DMS53 treated with DMSO at 0.1 percent for 48 hours (cell line): ENCODE measurements around the gene TBC1D12.
"Not testable (repeated sequence)": the region's sequence is repeated elsewhere in the genome, so short reads cannot be mapped to it uniquely, and the experiment has no call there.

Experiments
- DNase-seq: peaks from one replicate; lab custom pipeline; 2025; ENCODE audit not compliant: unreplicated experiment; lab: John Stamatoyannopoulos, UW

TBC1D12 gene

DNA sequence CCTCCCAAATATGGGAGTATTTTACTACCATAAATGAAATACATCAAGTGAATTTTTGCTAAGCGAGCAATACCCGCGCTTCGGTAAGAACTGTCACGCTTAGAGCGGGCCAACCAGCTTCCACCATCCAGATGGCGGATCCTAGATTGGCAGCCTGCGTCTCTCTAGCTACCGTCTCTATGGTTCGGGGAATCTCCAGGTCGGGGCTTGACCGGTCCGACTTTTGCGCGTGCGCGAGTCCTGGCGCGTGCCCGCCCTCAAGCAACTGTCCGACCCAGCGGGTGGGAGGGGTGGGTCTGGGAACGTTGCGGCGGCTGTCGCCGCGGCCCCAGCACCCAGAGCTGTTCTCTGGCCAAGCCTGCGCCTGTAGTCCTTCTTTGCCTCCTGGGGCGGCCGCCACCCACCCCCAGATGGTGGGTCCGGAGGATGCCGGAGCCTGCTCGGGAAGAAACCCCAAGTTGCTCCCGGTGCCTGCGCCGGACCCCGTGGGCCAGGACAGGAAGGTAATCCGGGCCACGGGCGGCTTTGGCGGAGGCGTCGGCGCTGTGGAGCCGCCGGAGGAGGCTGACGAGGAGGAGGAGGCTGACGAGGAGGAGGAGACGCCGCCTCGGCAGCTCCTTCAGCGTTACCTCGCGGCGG lies at the start of gene TBC1D12:
Gene TBC1D12 (plus strand): TSS at position 338 of the 639 bp plus-strand sequence. CDS start 73 bp downstream, at position 411.
- peak; percentile 90 for DNase-seq

- DNase-seq: no peak
These were observed 49.0 kb upstream of the TBC1D12 start for GRCh38 chr10:94353336-94353735.

GRCh38 chr10:94355841-94356240 lies 46.5 kb upstream of the TBC1D12 start:
- no peak for DNase-seq

- DNase-seq: no peak
These were observed 45.1 kb upstream of the TBC1D12 start for GRCh38 chr10:94357193-94357592.

- DNase-seq: no peak
These were observed 43.9 kb upstream of the TBC1D12 start for GRCh38 chr10:94358480-94358879.

DNA sequence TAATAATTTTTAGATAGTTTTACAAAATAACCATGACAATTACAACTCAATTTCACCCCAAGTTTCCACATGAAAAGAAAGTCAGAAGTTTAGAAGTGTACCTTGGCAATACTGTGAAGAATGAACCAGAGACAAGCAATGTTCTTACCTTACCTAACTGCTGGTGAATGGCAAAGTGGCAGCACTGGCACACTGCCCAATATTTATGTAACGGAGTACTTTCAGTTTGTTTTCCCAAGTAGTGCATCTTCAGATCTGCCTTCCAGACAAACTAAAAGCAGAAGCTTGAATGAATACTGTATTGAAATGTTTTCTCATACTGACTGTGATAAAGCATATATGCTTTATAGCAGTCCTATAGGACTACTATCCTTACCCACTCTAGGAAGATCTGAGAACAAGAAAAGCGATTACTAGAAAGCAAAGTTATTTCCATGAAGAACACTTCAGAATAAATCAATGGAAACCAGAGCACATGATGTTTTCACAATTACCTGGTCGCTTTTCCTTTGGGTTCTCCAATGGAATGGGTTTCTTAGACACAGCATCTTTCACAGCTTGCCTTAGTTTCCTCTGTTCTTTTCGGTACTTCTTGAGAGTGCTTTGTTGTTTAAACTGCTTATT lies 41.1 kb upstream of the TBC1D12 start:
- DNase-seq: no peak

GRCh38 chr10:94362360-94363250 lies 39.7 kb upstream of the TBC1D12 start, which contains the start of gene NOC3L:
TSS of gene NOC3L (minus strand) at chr10:94362939. CDS start at chr10:94362838, 101 bp downstream.
- DNase-seq: peak; percentile 88

GRCh38 chr10:94363251-94363565 lies 39.1 kb upstream of the TBC1D12 start:
- DNase-seq: no peak

DNA sequence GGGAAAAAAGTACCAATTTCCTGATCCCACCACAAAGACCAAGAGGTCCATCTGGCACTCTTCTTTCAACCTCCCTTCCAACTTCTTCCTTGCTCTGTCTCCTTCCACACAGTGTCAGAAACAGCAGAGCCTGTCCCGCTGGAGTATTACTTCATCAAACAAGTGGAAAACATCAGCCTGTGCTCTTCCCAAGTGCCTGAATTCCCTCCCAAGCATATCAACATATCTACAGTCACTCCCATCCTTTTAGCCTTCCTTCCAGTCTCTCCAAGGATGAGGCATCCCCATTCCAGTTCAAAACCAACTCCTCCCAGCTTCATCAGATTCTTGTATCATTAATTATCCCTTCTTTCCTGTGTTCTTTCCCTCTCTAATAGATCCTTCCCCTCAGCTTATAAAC lies 37.9 kb upstream of the TBC1D12 start:
- no peak for DNase-seq

DNA sequence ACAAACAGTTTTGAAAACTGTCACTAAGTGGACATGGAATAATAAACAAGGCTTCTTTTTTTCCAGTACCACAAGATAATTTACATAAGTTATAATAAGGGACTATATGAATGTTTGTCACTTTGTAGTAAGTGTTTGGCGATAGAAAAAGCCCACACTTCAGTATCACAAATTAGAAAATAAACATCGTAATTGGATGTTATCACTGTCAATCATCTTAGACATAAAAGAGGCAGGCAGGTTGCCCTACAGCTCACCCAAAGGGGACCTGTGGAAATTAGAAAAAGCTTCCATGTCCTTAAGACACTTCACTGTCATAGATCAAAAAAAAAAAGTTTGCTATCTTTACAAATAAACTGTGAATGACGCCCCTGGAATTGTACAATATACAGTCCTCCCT lies 36.0 kb upstream of the TBC1D12 start:
- no peak for DNase-seq

DNA sequence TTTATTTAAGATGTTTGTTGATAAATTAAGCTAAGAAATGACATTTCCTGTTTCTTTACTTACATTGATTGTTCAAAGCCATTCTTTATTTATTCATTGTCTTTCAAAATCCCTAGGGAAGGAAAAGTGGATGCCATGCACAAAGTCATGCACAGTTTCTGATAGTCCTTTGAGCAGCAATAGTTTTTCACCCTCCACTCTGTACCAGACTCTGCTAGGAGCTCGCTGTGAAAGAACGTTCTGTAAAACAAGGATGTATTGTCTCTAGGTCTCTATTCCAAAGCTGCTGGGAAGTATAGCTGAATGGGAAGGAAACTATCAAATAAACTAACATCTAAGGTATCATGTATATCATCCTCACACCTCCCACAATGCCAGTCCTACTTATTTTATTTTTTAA lies 31.8 kb upstream of the TBC1D12 start:
- no peak for DNase-seq

DNA sequence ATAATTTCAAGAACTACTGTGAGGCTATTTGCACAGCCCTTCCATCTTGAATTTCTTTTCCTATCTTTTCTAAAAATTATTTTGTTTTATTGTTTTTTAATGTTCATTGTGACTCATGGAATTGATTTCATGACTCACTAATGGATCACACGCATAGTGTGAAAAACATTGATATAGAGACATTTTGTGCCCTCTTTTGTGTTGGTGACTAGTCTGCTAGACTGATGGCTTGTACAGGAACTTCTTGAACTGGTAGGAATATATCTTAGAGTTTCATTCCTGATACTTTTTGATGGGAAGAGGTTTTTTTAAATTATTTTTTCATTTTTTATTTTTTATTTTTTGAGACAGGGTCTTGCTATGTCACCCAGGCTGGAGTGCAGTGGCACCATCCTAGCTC lies 27.0 kb upstream of the TBC1D12 start:
- DNase-seq: no peak

GRCh38 chr10:94376865-94377264 lies 25.5 kb upstream of the TBC1D12 start:
- no peak for DNase-seq

DNA sequence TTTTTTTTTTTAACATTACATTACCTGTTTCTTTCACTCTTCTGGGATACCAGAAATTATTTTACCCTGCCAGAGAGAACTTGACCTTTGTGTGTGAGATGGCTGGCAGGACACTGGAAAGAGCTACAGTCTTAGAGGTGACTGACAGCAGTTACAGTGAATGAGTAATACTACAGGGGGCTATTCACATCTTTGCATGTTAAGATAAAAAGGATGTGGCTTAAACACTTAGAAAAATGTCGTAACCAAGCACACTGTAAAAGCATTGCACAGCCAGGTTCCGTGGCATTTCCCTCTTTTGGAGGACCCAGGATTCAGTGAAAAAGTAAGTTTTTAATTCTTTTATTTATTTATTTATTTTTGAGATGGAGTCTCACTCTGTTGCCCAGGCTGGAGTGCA lies 18.8 kb upstream of the TBC1D12 start:
- DNase-seq: no peak

GRCh38 chr10:94385733-94386132 lies 16.6 kb upstream of the TBC1D12 start:
- not testable (repeated sequence) for DNase-seq

DNA sequence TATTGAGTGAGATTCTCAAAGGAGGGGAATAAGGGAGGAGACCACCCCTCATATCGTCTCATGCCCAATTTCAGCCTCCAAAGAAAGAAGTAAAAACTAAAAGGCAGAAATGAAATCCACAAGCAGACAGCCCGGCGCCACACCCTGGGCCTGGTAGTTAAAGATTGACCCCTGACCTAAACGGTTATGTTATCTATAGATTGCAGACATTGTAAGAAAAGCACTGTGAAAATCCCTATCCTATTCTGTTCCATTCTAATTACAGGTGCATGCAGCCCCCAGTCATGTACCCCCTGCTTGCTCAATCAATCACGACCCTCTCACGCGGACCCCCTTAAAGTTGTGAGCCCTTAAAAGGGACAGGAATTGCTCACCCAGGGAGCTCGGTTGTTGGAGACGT lies 10.2 kb upstream of the TBC1D12 start:
- not testable (repeated sequence) for DNase-seq

GRCh38 chr10:94397549-94398370 lies 4.6 kb upstream of the TBC1D12 start:
- DNase-seq: no peak

GRCh38 chr10:94398762-94399161 lies 3.6 kb upstream of the TBC1D12 start:
- no peak for DNase-seq

DNA sequence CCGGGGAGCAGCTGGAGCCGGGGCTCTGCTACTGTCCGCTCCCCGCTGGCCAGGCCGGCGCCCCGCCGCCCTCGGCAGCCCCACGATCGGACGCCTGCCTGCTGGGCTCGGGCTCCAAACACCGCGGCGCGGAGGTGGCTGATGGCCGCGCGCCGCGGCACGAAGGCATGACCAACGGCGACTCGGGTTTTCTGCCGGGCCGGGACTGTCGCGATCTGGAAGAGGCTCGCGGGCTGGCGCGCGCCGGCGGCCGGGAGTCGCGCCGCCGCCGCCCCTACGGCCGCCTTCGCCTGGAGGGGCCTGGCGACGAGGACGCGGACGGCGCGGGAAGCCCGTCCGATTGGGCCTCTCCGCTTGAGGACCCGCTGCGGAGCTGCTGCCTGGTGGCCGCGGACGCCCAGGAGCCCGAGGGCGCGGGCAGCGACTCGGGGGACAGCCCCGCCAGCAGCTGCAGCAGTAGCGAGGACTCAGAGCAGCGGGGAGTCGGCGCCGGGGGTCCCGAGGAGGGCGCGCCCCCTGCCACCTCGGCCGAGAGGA lies 570 bp downstream of the TBC1D12 start:
- DNase-seq: peak; percentile 53

DNA sequence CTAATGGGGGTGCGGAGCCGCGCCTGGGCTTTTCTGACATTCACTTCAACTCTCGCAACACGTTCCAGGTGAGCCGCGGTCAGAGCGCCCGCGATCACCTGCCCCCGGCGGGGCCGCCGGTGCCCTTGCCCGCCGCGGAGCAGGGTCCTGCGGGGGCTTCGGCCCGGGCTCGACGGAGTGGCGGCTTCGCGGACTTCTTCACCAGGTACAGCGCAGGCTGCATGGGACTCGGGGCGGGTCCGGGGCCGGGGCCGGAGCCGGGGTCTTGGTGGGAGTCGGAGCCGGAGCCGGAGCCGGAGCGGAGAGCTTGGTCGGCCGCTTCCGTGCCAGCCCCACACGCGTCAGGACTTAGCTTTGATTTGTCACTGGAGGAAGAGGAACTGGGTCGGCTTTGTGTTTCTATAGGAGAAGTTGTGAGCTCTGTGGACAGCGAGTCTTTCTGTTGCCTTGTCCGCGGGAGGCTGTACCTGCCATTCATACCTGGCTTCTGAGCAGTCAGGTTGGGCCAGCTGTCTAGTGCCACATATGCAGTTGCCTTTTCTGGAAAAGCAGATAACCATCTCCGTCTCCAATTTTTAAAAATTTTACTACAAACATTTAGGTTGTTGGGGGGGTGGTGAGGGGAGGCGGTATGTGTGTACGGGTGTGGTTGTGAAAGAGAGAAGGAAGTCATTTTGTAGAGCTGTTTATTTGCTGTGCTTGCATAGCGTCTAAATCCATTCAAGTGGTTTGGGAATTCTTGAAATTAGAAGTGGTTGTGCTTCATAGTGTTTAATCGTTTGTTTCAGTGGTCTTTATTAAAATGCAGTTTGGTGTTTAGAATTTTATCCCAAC lies 1.3 kb downstream of the TBC1D12 start:
- DNase-seq: peak; percentile 70
